Smooth muscle cell (in vitro differentiated cells): ENCODE results near the gene OR10A5. TPM values are rescaled to one million over a fixed set of nuclear protein-coding genes. Genes with fewer than 3 reads are reported as not detected.

Experiments used
- DNase-seq: peaks from one replicate; lab custom pipeline; 2025; ENCODE audit not compliant: unreplicated experiment; lab: John Stamatoyannopoulos, UW
- H2AFZ ChIP-seq: fragments of 200-600 bp; sonication (generic); 2 replicates; pipeline ENCODE4 v1.6.0; 2016; ENCODE audit warnings: antibody characterized with exemption, low read depth, mild to moderate bottlenecking
- H3F3A ChIP-seq: fragments of 200-600 bp; sonication (generic); 2 replicates; pipeline ENCODE4 v1.6.0; 2017; ENCODE audit warnings: antibody characterized with exemption, low read depth
- H3K27ac ChIP-seq: fragments of 200-600 bp; sonication (generic); 2 replicates; pipeline ENCODE4 v1.5.1; 2016; ENCODE audit warnings: low read depth, mild to moderate bottlenecking
- H3K27me3 ChIP-seq: fragments of 200-600 bp; sonication (generic); 2 replicates; pipeline ENCODE4 v1.6.1; 2016; ENCODE audit warnings: low read depth, mild to moderate bottlenecking
- H3K36me3 ChIP-seq: fragments of 200-600 bp; sonication (generic); 2 replicates; pipeline ENCODE4 v1.5.1; 2016; ENCODE audit warnings: low read depth
- H3K4me1 ChIP-seq: fragments of 200-600 bp; sonication (generic); 2 replicates; pipeline ENCODE4 v1.5.1; 2016; ENCODE audit warnings: low read depth
- H3K4me2 ChIP-seq: fragments of 200-600 bp; sonication (generic); 2 replicates; pipeline ENCODE4 v1.6.0; 2016; ENCODE audit warnings: mild to moderate bottlenecking
- H3K4me3 ChIP-seq: fragments of 200-600 bp; sonication (generic); 2 replicates; pipeline ENCODE4 v1.5.1; 2016; ENCODE audit warnings: mild to moderate bottlenecking
- H3K79me2 ChIP-seq: fragments of 200-600 bp; sonication (generic); 2 replicates; pipeline ENCODE4 v1.6.0; 2016; ENCODE audit warnings: low read depth, mild to moderate bottlenecking
- H3K9ac ChIP-seq: fragments of 200-600 bp; sonication (generic); 2 replicates; pipeline ENCODE4 v1.6.0; 2016; ENCODE audit warnings: low read depth
- H3K9me3 ChIP-seq: fragments of 200-600 bp; sonication (generic); replicated peaks from 2 replicates; pipeline ENCODE4 v1.5.1; 2016; ENCODE audit warnings: low read depth
- H4K20me1 ChIP-seq: fragments of 200-600 bp; sonication (generic); 2 replicates; pipeline ENCODE4 v1.6.0; 2016; ENCODE audit warnings: low read depth
- WGBS: methylation state at CpG from one replicate; pipeline ENCODE4 v1.1.7; 2016; ENCODE audit warnings: low lambda C conversion rate; 5-methylcytosine and 5-hydroxymethylcytosine counted together
- polyA plus RNA-seq: library from polyadenylated mRNA; unstranded; fragments of >200 nt; fragmentation: Nextera tagmentation; extraction: Ambion mirVana; gene quantifications from 2 replicates; pipeline ENCODE4 v1.2.1, GENCODE V29; 2016
- total RNA-seq: library from RNA; depleted of rRNA; stranded (reverse); fragments of >200 nt; gene quantifications from 2 replicates; pipeline ENCODE4 v1.2.3, GENCODE V29; 2014
- TF ChIP-seq, protein P1 (sequence below): fragments of 200-600 bp; sonication (generic); IDR thresholded peaks from 2 replicates; pipeline ENCODE4 v1.5.1; 2017; ENCODE audit warnings: borderline replicate concordance, mild to moderate bottlenecking, antibody characterized with exemption; ENCODE audit not compliant: insufficient read depth, poor library complexity, severe bottlenecking

OR10A5 gene
- total and polyA plus RNA-seq, 2 experiments from 2014 or later = not detected

DNA sequence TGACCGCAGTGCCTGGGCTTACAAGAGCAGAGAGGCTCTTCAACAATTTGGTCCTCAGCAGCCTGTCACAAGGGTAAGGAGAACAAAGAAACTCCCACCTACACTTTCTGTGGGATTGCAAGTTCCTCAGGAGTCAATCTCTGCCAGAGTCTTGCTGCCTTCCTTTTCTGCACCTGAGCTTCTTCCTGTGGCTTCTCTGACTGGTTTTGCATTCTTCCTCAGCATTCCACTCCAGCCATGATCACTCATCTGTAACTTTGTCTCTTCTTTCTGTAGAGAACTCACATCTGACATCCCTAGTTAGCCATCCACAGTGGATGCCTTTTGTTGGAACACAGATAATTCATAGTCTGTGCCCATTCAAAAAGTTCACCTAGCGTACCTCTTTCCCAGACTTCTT lies 31.8 kb upstream of the OR10A5 start:
- no peak for DNase-seq
- no peaks in the 10 kb centered on the region for H3K27me3 ChIP-seq
- H3K36me3 ChIP-seq = no peaks in the 10 kb centered on the region
- TF ChIP-seq, protein P1, sequence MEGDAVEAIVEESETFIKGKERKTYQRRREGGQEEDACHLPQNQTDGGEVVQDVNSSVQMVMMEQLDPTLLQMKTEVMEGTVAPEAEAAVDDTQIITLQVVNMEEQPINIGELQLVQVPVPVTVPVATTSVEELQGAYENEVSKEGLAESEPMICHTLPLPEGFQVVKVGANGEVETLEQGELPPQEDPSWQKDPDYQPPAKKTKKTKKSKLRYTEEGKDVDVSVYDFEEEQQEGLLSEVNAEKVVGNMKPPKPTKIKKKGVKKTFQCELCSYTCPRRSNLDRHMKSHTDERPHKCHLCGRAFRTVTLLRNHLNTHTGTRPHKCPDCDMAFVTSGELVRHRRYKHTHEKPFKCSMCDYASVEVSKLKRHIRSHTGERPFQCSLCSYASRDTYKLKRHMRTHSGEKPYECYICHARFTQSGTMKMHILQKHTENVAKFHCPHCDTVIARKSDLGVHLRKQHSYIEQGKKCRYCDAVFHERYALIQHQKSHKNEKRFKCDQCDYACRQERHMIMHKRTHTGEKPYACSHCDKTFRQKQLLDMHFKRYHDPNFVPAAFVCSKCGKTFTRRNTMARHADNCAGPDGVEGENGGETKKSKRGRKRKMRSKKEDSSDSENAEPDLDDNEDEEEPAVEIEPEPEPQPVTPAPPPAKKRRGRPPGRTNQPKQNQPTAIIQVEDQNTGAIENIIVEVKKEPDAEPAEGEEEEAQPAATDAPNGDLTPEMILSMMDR = no peak
- no peaks in the 10 kb centered on the region for H3K4me1 ChIP-seq
- H3K4me2 ChIP-seq = no peak overlapping the region
- WGBS = 87% methylated on average over 2 of the region's 2 CpGs
- no peak overlapping the region for H3K4me3 ChIP-seq
- no peak overlapping the region for H3K27ac ChIP-seq
- H3K9ac ChIP-seq = no peak overlapping the region
- H3K79me2 ChIP-seq = no peaks in the 10 kb centered on the region
- H3K9me3 ChIP-seq = no peaks in the 10 kb centered on the region
- no peaks in the 10 kb centered on the region for H3F3A ChIP-seq
- H4K20me1 ChIP-seq = no peaks in the 10 kb centered on the region
- no peak overlapping the region for H2AFZ ChIP-seq

DNA sequence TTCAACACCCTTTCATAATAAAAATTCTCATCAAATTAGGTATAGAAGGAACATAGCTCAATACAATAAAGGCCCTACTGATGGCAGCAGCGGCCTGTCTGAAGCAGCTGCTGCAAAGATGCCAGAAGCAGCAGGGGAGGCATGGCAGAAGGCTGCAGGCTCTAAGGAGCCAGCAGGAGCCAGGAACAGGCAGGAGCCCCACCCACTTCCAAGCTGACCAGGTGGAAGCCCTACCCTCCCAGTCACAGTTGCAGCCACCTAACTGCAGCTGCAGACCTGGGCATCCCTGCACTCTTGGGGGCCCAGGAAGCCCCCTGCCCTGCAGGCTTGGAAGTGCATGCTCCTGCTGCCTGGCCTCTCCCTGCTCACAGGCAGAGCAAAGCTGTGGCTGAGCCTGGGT lies 27.8 kb upstream of the OR10A5 start:
- TF ChIP-seq, protein P1 = no peak
- H3K9ac ChIP-seq = no peak overlapping the region
- H3K27me3 ChIP-seq = no peaks in the 10 kb centered on the region
- no peaks in the 10 kb centered on the region for H3K9me3 ChIP-seq
- no peak for DNase-seq
- H3K4me1 ChIP-seq = no peaks in the 10 kb centered on the region
- no peak overlapping the region for H2AFZ ChIP-seq
- no peaks in the 10 kb centered on the region for H3K79me2 ChIP-seq
- no peaks in the 10 kb centered on the region for H4K20me1 ChIP-seq
- H3K4me3 ChIP-seq = no peak overlapping the region
- H3K36me3 ChIP-seq = no peaks in the 10 kb centered on the region
- no peak overlapping the region for H3K27ac ChIP-seq
- no peak overlapping the region for H3K4me2 ChIP-seq
- WGBS = 30% methylated on average over 1 of the region's 1 CpG
- no peaks in the 10 kb centered on the region for H3F3A ChIP-seq

DNA sequence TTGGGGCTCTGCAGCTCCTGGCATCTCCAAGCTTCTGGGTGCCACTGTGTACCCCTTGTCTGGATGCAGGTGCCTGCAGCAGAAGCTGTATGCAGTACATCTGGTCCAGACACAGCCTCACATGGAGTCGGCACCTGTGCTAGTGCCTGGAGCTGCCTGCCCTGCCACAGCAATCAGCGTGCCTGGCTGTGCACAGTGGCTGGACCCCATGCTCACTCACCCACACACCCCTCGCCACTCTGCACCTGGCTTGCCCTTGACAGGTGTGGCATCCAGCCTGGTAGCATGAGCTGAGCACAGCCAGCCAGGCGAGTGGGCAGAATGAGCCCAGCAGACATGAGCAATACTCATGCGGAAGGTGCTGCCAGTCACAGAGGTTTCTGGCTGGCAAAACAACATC lies 26.5 kb upstream of the OR10A5 start:
- Histone ChIP-seq H3K9ac (no peak overlapping the region), H3K79me2 (no peaks in the 10 kb centered on the region), H3K4me3 (no peak overlapping the region), H3K27me3 (no peaks in the 10 kb centered on the region), H3K4me2 (no peak overlapping the region), H2AFZ (no peak overlapping the region), H3F3A (no peaks in the 10 kb centered on the region), H3K27ac (no peak overlapping the region), H3K36me3 (no peaks in the 10 kb centered on the region), H3K4me1 (no peaks in the 10 kb centered on the region), H3K9me3 (no peaks in the 10 kb centered on the region), H4K20me1 (no peaks in the 10 kb centered on the region)
- 89% methylated on average over 5 of the region's 5 CpGs for WGBS
- TF ChIP-seq, protein P1 = no peak
- no peak for DNase-seq

DNA sequence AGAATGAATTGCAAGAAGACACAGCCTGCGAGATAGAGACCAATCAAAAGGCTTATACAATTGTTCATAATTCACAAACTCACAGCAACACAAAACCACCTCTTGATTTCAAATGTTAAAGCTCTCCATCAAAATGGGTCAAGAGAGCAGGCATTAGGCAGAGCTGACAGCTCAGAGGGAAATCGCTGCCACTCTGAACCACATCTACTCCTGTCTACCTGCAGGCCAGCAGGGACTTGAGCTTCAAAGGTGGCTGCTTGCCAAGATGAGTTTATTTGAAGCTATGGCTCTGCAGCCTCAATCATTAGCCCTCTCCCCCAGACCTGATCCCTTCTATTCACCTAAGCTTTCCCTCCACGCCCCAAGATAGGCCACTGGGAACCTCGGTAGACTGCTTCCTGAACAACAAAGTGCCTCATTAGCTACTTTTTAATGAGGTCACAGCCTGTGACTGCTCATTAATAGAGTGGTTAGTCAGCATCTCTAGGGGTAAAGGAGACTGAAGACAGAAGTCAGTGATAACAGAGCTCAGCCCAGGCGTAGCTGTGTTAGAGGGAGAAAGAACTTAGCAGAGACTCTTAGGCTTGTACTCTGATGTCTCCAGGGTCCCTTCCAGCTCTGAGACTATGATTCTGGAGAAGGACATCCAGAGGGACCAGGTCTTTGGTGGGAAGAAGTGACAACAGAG lies 21.2 kb upstream of the OR10A5 start:
- WGBS = 69% methylated on average over 5 of the region's 5 CpGs
- Histone ChIP-seq H3K4me1 (no peaks in the 10 kb centered on the region), H3K27ac (no peak overlapping the region), H3K79me2 (no peaks in the 10 kb centered on the region), H3K36me3 (no peaks in the 10 kb centered on the region), H3F3A (no peaks in the 10 kb centered on the region), H3K9ac (no peak overlapping the region), H3K9me3 (no peaks in the 10 kb centered on the region), H4K20me1 (no peaks in the 10 kb centered on the region), H3K27me3 (no peaks in the 10 kb centered on the region), H3K4me3 (no peak overlapping the region), H2AFZ (no peak overlapping the region), H3K4me2 (no peak overlapping the region)
- no peak for DNase-seq
- TF ChIP-seq, protein P1 = no peak
